Measurements from ENCODE around the gene LMBR1.
"Not testable (repeated sequence)": the region's sequence is repeated elsewhere in the genome, so short reads cannot be mapped to it uniquely, and the experiment has no call there.

Gene LMBR1

DNA sequence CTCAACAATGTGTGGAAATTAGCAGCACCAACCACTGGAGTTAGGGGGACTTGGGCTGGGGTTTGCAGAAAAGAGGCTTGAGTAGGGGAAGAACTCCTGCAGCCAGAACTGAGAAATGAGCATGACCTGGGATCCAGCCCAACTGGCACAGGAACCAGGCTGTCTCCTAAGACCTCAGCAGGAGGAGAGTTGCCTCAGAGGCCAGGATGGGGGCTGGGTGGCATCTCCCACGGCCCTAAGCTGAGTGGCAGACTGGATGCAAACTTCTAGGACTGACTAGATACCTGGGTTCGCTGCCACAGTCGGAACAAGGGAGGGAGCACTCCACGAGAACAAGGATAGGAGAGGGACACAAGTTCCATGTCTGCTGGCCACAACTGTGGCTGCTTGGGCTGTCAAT is 189.8 kb downstream of the LMBR1 start:
- no peaks in the 10 kb centered on the region for H3K4me1 ChIP-seq
- peaks cover 0 to 12% (median 2%) of the 10 kb centered on the region in 3 donors for H3K9me3 ChIP-seq
- no peak overlapping the region for H3K27ac ChIP-seq
- H3K27me3 ChIP-seq = no peaks in the 10 kb centered on the region
- intact Hi-C loops (cut with DNase I; ENCODE audit: low total_unique reads) = no loop called here
- peaks cover 5 to 18% (median 7%) of the 10 kb centered on the region in 3 donors for H3K36me3 ChIP-seq
- H3K4me3 ChIP-seq = no peak overlapping the region
- TF ChIP-seq, protein P1, sequence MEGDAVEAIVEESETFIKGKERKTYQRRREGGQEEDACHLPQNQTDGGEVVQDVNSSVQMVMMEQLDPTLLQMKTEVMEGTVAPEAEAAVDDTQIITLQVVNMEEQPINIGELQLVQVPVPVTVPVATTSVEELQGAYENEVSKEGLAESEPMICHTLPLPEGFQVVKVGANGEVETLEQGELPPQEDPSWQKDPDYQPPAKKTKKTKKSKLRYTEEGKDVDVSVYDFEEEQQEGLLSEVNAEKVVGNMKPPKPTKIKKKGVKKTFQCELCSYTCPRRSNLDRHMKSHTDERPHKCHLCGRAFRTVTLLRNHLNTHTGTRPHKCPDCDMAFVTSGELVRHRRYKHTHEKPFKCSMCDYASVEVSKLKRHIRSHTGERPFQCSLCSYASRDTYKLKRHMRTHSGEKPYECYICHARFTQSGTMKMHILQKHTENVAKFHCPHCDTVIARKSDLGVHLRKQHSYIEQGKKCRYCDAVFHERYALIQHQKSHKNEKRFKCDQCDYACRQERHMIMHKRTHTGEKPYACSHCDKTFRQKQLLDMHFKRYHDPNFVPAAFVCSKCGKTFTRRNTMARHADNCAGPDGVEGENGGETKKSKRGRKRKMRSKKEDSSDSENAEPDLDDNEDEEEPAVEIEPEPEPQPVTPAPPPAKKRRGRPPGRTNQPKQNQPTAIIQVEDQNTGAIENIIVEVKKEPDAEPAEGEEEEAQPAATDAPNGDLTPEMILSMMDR (IDR thresholded peaks at IDR 0.05) = no peak
- DNase-seq = no peak

GRCh38 chr7:156702399-156702798 is 190.6 kb downstream of the LMBR1 start:
- intact Hi-C loops (cut with DNase I; ENCODE audit: low total_unique reads) = no loop called here
- Histone ChIP-seq H3K27me3 (no peaks in the 10 kb centered on the region), H3K36me3 (peaks cover 5 to 24% (median 8%) of the 10 kb centered on the region in 3 donors), H3K4me1 (no peaks in the 10 kb centered on the region), H3K4me3 (no peak overlapping the region), H3K27ac (no peak overlapping the region), H3K9me3 (peaks cover 0 to 15% (median 5%) of the 10 kb centered on the region in 3 donors)
- no peak for DNase-seq
- TF ChIP-seq, protein P1 (IDR thresholded peaks at IDR 0.05) = no peak

DNA sequence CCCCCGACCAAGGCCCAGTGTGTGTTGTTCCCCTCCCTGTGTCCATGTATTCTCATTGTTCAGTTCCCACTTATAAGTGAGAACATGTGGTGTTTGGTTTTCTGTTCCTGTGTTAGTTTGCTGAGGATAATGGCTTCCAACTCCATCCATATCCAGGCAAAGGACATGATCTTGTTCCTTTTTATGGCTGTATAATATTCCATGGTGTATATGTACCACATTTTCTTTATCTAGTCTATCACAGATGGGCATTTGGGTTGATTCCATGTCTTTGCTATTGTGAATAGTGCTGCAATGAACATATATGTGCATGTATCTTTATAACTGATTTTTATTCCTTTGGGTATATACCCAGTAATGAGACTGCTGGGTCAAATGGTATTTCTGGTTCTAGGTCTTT is 191.2 kb downstream of the LMBR1 start:
- H3K4me3 ChIP-seq; DNase-seq; H3K27me3 ChIP-seq; H3K4me1 ChIP-seq; intact Hi-C loops (cut with DNase I; ENCODE audit: low total_unique reads); H3K27ac ChIP-seq: not testable (repeated sequence)
- peaks cover 0 to 19% (median 8%) of the 10 kb centered on the region in 3 donors for H3K9me3 ChIP-seq
- H3K36me3 ChIP-seq = peaks cover 5 to 26% (median 8%) of the 10 kb centered on the region in 3 donors

GRCh38 chr7:156698512-156698911 is 194.5 kb downstream of the LMBR1 start:
- H3K4me1 ChIP-seq; H3K27ac ChIP-seq; H3K27me3 ChIP-seq; intact Hi-C loops (cut with DNase I; ENCODE audit: low total_unique reads); H3K4me3 ChIP-seq; DNase-seq: not testable (repeated sequence)
- H3K36me3 ChIP-seq = peaks cover 5 to 24% (median 8%) of the 10 kb centered on the region in 3 donors
- peaks cover 0 to 24% (median 8%) of the 10 kb centered on the region in 3 donors for H3K9me3 ChIP-seq

- peaks cover 0 to 24% (median 8%) of the 10 kb centered on the region in 3 donors for H3K9me3 ChIP-seq
Observed at GRCh38 chr7:156697283-156697682, 195.7 kb downstream of the LMBR1 start.

DNA sequence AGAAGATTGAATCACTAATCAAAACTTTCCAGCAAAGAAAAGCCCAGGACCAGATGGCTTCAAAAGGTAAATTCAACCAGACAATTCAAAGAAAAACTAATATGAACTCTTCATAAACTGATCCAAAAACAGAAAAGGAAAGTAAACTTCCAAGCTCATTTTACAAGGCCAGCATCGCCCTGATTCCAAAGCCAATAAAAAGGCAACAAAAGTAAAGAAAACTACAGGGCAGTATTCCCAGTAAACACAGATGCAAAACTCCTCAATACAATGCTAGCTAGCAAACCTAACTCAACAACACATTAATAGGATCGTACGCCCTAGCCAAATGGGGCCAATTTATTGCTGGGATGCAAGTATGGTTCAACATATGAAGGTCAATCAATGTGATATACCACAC is 199.4 kb downstream of the LMBR1 start:
- Histone ChIP-seq H3K4me1 (no peaks in the 10 kb centered on the region), H3K36me3 (peaks cover 0 to 18% (median 8%) of the 10 kb centered on the region in 3 donors), H3K27ac (no peak overlapping the region), H3K9me3 (peaks cover 0 to 20% (median 8%) of the 10 kb centered on the region in 3 donors), H3K4me3 (no peak overlapping the region), H3K27me3 (no peaks in the 10 kb centered on the region)
- DNase-seq = no peak
- intact Hi-C loops (cut with DNase I; ENCODE audit: low total_unique reads) = no loop called here
- TF ChIP-seq, protein P1 (IDR thresholded peaks at IDR 0.05) = no peak

More at GRCh38 chr7:156697283-156697682, 195.7 kb downstream of the LMBR1 start:
- H3K36me3 ChIP-seq = peaks cover 5 to 24% (median 8%) of the 10 kb centered on the region in 3 donors
- H3K4me3 ChIP-seq; H3K4me1 ChIP-seq; intact Hi-C loops (cut with DNase I; ENCODE audit: low total_unique reads); H3K27ac ChIP-seq; DNase-seq; H3K27me3 ChIP-seq: not testable (repeated sequence)

- Histone ChIP-seq H3K27me3 (no peaks in the 10 kb centered on the region), H3K4me3 (no peak overlapping the region), H3K9me3 (peaks cover 0 to 13% (median 5%) of the 10 kb centered on the region in 3 donors), H3K4me1 (no peaks in the 10 kb centered on the region), H3K27ac (no peak overlapping the region), H3K36me3 (peaks cover 0 to 10% (median under 1%) of the 10 kb centered on the region in 3 donors)
- TF ChIP-seq, protein P1 (IDR thresholded peaks at IDR 0.05) = no peak
- intact Hi-C loops (cut with DNase I; ENCODE audit: low total_unique reads) = no loop called here
- no peak for DNase-seq
Observed at GRCh38 chr7:156692849-156693248, 200.1 kb downstream of the LMBR1 start.
